ENCODE measurements around the gene DMGDH.

DNA sequence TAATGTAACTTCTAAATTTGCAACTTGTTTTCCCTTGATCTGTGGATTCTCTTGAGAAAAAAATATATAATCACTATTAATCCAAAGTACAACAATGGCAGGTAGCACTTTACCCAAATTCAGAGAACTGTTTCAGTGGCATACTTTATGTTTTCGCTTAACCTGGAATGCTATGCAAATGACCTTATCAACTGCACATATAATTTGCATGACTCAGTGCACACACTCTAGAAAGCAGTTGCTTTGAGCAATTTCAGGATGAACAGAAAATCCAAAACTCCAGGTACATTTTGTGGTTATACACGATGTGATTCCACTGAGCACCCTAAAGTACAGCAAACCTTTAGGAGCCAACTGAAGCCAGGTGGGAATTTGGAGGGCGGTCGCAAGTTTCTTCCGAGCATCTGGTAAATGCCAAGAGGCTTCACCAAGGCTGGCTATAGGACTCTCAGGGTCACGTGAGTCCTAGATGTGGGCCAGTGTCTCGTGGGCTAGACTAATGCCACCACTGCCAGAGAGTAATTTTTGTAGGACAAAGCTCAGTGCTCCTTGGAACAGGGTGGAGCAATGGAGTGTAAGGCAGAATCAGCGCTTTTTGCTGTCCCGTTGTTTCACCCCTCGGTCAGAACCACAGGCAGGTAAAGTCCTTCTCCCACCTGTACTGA lies 37.3 kb downstream of the DMGDH start:
- TF ChIP-seq CTCF (IDR thresholded peaks at IDR 0.05 in 2 of 3, conservative IDR thresholded peaks at IDR 0.05 in 1 of 3; ENCODE audit: control insufficient read depth in 2 of 3, extremely low read depth in 1 of 3, insufficient read depth in 1 of 3, low read depth in 3 of 3, low read length in 3 of 3) (no peak), STAT1 (conservative IDR thresholded peaks at IDR 0.05) (no peak), NR2C2 (IDR thresholded peaks at IDR 0.05; ENCODE audit: borderline replicate concordance, control insufficient read depth, insufficient read length, low read depth) (no peak), EZH2 (IDR thresholded peaks at IDR 0.05; ENCODE audit: borderline replicate concordance, control insufficient read depth, low read depth, low read length) (no peak), FOS (IDR thresholded peaks at IDR 0.05; ENCODE audit: borderline replicate concordance, extremely low read depth, insufficient read length) (no peak), RAD21 (IDR thresholded peaks at IDR 0.05; ENCODE audit: insufficient read depth, low read depth, low read length) (no peak)

Data from GM12878 (cell line).